Measurements from ENCODE around the gene KRTAP22-1. TPM values are rescaled to one million over a fixed set of nuclear protein-coding genes. Genes with fewer than 3 reads are reported as not detected.

KRTAP22-1 gene
- total and polyA plus RNA-seq, 2 experiments from 2014 or later: not detected

- no peak for TF ChIP-seq ZNF462 (CRISPR knock-in tag; IDR thresholded peaks at IDR 0.05)
These were observed 38.9 kb upstream of the KRTAP22-1 start (continued) for GRCh38 chr21:30561957-30562356.

- H3K4me1 ChIP-seq (ENCODE audit: insufficient read depth): no peaks in the 10 kb centered on the region
- H3K4me2 ChIP-seq: no peak overlapping the region
- no peak overlapping the region for H3K27ac ChIP-seq (ENCODE audit: low read depth)
- no peak overlapping the region for H3K4me3 ChIP-seq
- H2AFZ ChIP-seq: no peak overlapping the region
- ATAC-seq (no peak), DNase-seq (ENCODE audit: low spot score) (no peak)
- Mint-ChIP-seq H3K4me1 (no peaks in the 10 kb centered on the region), H3K27ac (no peak overlapping the region; the same call in 1 of the 2 replicates), H3K27me3 (ENCODE audit: insufficient read depth, low read depth, poor library complexity) (no peaks in the 10 kb centered on the region), H3K36me3 (ENCODE audit: low read depth) (no peaks in the 10 kb centered on the region), H3K9me3 (no peaks in the 10 kb centered on the region), H3K4me3 (no peak overlapping the region)
- no peaks in the 10 kb centered on the region for H3K9me2 ChIP-seq (ENCODE audit: insufficient read depth)
- no peak for TF ChIP-seq ETS1 (IDR thresholded peaks at IDR 0.05)
- TF ChIP-seq EZH2phosphoT487 (IDR thresholded peaks at IDR 0.05; ENCODE audit: unreplicated experiment): no peak
- TF ChIP-seq JUNB (IDR thresholded peaks at IDR 0.05; ENCODE audit: unreplicated experiment): no peak
- no peak for TF ChIP-seq ZNF462 (CRISPR knock-in tag; IDR thresholded peaks at IDR 0.05)
- TF ChIP-seq CTCF (conservative IDR thresholded peaks at IDR 0.05; ENCODE audit: low read depth in 2 of 2): no peak
- TF ChIP-seq EZH2 (IDR thresholded peaks at IDR 0.05; ENCODE audit: low read depth, unreplicated experiment): no peak
- H4K20me1 ChIP-seq (replicated peaks; ENCODE audit: insufficient read depth): no peaks in the 10 kb centered on the region
- no peaks in the 10 kb centered on the region for H3K36me3 ChIP-seq (ENCODE audit: insufficient read depth)
- no peaks in the 10 kb centered on the region for H3K27me3 ChIP-seq (ENCODE audit: insufficient read depth)
- no peaks in the 10 kb centered on the region for H3K79me2 ChIP-seq (replicated peaks; ENCODE audit: insufficient read depth)
- no peaks in the 10 kb centered on the region for H3F3A ChIP-seq (replicated peaks; ENCODE audit: low read depth)
These were observed 37.8 kb upstream of the KRTAP22-1 start for GRCh38 chr21:30563072-30563471.

Measured in GM23338 (cell line).